ENCODE results near the gene SPR. TPM values are rescaled to one million over a fixed set of nuclear protein-coding genes. Genes with fewer than 3 reads are reported as not detected.

Gene SPR
- total and polyA plus RNA-seq, 2 of the 13 experiments (the other 11 are each of a cell fraction or from before 2014, with no cell fraction given): 34.0 to 96.0 TPM

DNA sequence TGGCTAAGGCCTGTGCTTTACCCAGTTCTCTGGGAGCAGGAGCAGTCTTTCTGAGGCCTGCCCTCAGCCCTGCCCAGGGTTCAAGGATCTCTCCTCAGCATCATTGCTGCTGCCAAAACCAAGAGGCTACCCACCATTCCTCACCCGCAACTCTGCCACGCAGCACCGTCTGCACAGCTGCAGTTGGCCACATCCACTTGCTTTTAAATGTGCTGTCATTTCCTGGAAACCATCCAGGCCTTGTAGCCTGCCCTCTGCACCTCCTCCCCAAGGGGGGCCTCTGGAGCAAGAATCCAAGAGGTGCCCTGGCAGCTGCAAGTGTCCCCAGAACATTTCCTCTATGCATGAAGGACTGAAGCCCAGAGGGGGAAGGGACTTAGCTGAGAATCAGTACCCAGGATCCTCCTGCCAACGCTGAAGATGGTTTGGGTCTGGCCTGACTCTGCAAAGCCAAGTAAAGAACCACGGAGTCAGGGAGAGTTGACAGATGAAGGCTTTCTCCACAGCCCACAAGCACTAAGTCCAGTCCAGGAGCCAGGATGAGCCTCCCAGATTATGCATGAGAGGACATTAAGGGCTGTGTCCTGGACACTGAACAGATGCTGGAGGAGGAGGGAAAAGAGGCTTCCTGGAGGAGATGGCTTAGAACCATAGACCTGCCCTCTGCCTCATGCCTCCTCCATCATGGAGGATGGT, 45.0 kb downstream of the SPR start:
- Histone ChIP-seq H4K20me1 (ENCODE audit: insufficient read depth, low read length) (no peaks in the 10 kb centered on the region; the same call in 1 of the 2 replicates), H3K27ac (ENCODE audit: extremely low read length, insufficient read depth, low read length) (no peak overlapping the region), H3K4me2 (ENCODE audit: low read depth, low read length) (no peak overlapping the region), H3K27me3 (ENCODE audit: control insufficient read depth in 1 of 2, insufficient read depth in 2 of 2, low read length in 2 of 2) (peaks cover 0 to 30% of the 10 kb centered on the region in 2 experiments; a peak in 3 of 5 replicates), H3K4me1 (ENCODE audit: insufficient read depth, low read length) (peaks cover 9% of the 10 kb centered on the region; the same call in 1 of the 2 replicates), H2AFZ (ENCODE audit: low read length) (no peak overlapping the region), H3K9me3 (ENCODE audit: low read length) (no peaks in the 10 kb centered on the region), H3K4me3 (replicated peaks in 1 of 3; ENCODE audit: insufficient read depth in 1 of 3, low read depth in 2 of 3, low read length in 3 of 3) (no peak overlapping the region), H3K9ac (ENCODE audit: insufficient read depth, low read depth, low read length) (no peak overlapping the region), H3K79me2 (ENCODE audit: insufficient read depth, low read length) (no peaks in the 10 kb centered on the region), H3K36me3 (replicated peaks in 1 of 2; ENCODE audit: control insufficient read depth in 1 of 2, insufficient read depth in 2 of 2, low read length in 2 of 2) (no peaks in the 10 kb centered on the region)
- 29% methylated on average over 5 of the region's 5 CpGs for WGBS (ENCODE audit: low lambda C conversion rate)
- no peak for DNase-seq (ENCODE audit: low spot score)
- in situ Hi-C loops (cut with HindIII; ENCODE audit: extremely low pct_ligation_motif_present, low pct_unique_long_range_greater_than_20kb) (no loop called here), intact Hi-C loops (cut with micrococcal nuclease; ENCODE audit: unreplicated experiment) (no loop called here)
- no peak for ATAC-seq
- no peak for FAIRE-seq
- CTCF ChIA-PET (ENCODE audit: low intra/inter-chr PET ratio, low total read pairs): interaction anchor here (4.9 kb wide), 1 partner anchor 38 kb away, joined by 67 read pairs; no protein-coding TSS in a partner anchor
- POLR2A ChIA-PET: interaction anchor here (1.9 kb wide), 1 partner anchor 39 kb away, joined by 4 read pairs; no protein-coding TSS in a partner anchor
- TF ChIP-seq SMAD3 (CRISPR knock-in tag; IDR thresholded peaks at IDR 0.05): no peak
- TF ChIP-seq ZNF737 (CRISPR knock-in tag; IDR thresholded peaks at IDR 0.05; ENCODE audit: borderline replicate concordance): no peak
- TF ChIP-seq DMTF1 (CRISPR knock-in tag; IDR thresholded peaks at IDR 0.05): no peak
- no peak for TF ChIP-seq ZNF12 (CRISPR knock-in tag; IDR thresholded peaks at IDR 0.05)
- no peak for TF ChIP-seq ZSCAN25 (CRISPR knock-in tag; IDR thresholded peaks at IDR 0.05)
- no peak for TF ChIP-seq MIXL1 (CRISPR knock-in tag; IDR thresholded peaks at IDR 0.05)
- TF ChIP-seq NFIC (IDR thresholded peaks at IDR 0.05; ENCODE audit: low read length): no peak
- TF ChIP-seq, protein P1, sequence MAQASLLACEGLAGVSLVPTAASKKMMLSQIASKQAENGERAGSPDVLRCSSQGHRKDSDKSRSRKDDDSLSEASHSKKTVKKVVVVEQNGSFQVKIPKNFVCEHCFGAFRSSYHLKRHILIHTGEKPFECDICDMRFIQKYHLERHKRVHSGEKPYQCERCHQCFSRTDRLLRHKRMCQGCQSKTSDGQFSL (CRISPR knock-in tag; IDR thresholded peaks at IDR 0.05): no peak
- no peak for TF ChIP-seq ZNF329 (CRISPR knock-in tag; IDR thresholded peaks at IDR 0.05; ENCODE audit: low read depth)
- no peak for TF ChIP-seq TOPORS (CRISPR knock-in tag; IDR thresholded peaks at IDR 0.05)
- BruUV-seq (replicated peaks): no TSS peak
